GM18873 (cell line): ENCODE data around the gene UCP2.
"Not testable (repeated sequence)": the region's sequence is repeated elsewhere in the genome, so short reads cannot be mapped to it uniquely, and the experiment has no call there.

Source experiments
- ATAC-seq: cut with Tn5 transposase; IDR thresholded peaks from one replicate; pipeline ENCODE4 v1.9.1; 2021; ENCODE audit warnings: mild to moderate bottlenecking, moderate library complexity, moderate number of reproducible peaks; ENCODE audit not compliant: unreplicated experiment, low FRiP score

UCP2 gene

DNA sequence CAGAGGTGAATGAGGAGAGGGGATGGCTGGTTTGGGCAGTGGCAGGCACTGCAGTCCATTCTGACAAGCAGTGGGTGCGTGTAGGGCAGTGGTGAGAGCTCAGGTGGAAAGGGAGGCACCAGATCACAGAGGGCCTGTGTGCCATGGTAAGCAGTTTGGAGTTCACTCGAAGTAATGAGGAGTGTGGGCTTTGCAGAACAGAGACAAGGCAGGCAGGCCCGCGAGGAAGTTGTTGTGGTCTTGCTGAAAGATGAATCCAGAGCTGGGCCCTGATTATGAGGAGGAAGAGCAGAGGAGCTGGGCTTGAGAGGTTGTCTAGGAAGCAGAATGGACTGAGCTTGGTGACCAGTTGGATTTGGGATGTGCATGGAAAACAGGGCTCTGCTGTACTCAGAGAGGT, 33.4 kb downstream of the UCP2 start:
- no peak for ATAC-seq

DNA sequence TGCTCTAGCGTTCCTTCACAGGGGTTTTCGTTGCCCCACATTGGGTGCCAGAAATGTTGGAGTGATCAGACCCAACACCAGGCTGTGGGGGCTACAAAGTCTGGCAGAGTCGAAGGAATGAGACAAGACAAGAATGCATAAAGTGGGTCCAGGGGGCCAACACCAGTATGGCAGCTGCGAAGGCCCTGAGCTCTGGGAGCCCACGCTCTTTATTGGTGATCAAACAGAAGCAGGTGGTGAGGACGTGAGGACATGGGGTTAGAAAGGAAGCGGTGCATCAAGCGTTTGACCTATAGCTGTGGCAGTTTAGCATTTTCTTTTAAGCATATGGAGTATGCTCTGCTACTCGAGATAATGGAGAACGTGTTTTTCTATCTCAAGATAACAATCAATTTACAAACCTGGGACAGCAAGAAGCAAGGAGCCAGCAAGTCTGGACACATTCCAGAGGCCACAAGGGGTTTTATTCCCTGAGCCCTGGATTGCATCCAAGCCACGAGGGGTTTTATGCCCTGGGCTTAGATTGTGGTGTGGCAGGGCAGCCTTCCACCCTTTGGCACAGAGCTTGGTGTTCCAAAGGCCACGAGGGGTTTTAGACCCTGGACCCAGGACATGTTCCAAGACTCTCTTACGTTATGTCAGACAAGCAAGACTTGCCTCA, 35.7 kb downstream of the UCP2 start:
- no peak for ATAC-seq

DNA sequence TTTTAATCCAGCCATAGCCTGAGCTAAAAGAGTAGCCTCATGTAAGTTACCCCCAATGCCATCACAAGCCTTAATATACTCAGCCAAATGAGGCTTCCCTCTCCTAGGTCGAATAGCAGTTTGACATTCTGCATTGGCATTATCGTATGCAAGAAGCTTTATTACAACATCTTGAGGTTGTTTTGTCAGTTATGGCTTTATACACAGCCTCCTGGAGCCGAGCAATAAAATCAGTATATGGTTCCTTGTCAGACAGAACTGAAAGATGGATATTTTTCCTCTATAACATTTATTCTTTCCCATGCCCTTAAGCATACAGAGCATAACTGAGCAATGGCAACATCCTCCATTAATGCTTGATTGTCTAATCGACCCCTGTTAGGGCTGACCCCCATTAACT, 37.2 kb downstream of the UCP2 start:
- ATAC-seq: no peak

DNA sequence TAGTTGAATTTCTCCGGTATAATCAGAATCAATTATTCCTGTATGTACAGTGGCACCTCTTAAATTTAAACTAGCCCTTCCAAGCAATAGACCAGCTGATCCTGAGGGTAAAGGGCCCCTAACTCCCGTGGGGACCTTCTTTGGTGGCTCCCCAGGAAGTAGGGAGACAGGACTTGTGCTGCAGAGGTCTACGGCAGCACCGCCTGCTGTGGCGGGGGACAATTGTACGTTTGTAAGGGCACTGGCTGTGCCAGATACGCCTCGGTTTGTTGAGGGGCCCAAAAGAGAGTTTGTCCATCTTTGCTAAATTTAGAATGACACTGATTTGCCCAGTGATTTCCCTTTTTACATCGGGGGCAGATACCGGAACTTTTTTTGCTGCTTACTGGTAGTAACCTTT, 37.7 kb downstream of the UCP2 start:
- ATAC-seq: no peak

DNA sequence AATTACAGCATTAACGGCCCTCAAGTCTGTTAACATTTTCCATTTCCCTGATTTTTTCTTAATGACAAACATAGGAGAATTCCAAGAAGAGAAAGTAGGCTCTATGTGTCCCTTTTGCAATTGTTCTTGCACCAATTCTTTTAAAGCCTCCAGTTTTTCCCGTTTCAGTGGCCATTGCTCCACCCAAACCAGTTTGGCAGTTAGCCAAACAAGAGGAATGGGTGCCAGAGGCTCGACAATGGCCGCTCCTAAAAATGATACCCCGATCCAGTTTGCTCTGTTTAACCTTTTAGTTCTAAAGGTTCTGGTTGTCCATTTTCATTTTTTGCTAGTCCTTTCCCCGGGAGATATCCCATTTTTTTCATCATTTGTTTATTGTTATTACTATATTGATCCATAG, 38.6 kb downstream of the UCP2 start:
- no peak for ATAC-seq

DNA sequence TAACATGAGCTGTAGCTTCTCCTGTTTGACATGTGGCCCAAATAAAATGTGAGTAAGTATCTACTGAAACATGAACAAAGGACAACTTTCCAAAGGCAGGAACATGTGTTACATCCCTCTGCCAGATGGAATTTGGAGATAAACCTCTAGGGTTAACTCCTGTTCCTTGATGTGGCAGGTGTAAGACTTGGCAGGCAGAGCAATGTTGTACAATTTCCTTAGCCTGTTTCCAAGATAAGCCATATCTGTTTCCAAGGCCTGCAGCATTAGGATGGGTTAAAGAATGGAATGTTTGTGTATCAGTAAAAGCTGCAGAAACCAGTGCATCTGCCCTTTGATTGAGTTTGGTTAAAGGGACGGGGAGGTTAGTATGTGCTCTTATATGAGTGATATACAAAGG, 40.6 kb downstream of the UCP2 start:
- ATAC-seq: no peak

DNA sequence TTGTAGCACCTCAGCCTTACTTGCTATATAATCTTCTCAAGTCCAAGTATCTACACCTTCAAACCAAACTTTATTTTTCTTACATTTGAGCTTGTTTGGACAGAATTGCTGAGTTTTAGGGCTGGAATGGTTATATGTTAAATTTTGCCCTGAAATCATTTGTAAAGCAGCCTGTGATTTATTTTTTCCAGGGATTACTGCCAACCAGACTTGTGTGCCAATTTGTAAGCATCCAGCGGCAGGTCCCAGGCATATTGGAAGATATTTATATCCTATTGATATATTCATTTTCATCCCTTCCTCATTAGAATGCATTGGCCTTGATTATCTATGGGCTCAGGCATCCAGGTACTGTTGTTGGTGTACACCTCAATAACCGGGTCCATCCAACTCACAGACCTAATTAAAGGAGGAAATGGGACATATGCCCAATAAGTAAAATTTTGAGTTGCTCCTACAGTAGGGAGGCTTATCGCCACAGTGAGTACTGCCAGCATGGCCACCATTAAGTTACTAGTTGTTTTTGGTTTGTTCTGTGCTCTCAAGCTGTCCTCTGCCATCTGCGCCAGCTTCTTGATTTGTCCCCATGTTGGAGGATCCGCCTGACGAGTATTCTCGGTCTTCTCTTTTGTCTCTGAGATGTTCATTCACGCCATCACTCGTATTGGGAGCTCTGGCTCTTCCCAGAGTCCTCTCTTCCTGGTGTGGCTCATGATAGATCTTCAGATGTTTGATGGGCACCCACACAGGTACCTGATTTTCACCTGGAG, 41.7 kb downstream of the UCP2 start:
- no peak for ATAC-seq

DNA sequence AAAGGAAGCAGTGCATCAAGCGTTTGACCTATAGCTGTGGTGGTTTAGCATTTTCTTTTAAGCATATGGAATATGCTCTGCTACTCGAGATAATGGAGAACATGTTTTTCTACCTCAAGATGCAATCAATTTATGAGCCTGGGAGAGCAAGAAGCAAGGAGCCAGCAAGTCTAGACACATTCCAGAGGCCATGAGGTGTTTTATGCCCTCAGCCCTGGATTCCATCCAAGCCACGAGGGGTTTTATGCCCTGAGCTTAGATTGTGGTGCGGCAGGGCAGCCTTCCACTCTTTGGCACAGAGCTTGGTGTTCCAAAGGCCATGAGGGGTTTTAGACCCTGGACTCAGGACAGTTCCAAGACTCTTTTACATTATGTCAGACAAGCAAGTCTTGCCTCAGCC, 43.5 kb downstream of the UCP2 start:
- no peak for ATAC-seq

DNA sequence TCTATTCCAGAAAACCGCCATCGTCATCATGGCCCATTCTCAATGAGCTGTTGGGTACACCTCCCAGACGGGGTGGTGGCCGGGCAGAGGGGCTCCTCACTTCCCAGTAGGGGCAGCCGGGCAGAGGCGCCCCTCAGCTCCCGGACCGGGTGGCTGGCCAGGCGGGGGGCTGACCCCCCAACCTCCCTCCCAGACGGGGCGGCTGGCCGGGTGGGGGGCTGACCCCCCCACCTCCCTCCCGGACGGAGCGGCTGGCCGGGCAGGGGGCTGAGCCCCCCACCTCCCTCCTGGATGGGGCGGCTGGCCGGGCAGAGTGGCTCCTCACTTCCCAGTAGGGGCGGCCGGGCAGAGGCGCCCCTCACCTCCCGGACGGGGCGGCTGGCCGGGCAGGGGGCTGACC, 46.6 kb downstream of the UCP2 start:
- ATAC-seq: not testable (repeated sequence)

DNA sequence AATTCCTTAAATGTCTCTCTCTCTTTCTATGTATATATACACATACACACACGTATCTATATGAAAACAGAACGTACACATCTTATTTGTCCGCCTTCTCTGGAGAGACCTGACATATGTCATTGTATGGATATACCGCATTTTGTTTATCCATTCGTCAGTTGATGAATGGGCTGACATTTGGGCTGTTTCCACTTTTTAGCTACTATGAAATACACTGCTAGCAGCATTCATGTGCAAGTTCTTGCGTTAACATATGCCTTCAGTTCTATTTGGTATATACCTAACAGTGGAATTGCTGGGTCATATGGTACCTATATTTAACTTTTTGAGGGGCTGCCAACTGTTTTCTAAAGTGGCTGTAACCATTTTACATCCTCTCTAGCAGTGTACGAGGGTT, 49.9 kb downstream of the UCP2 start:
- ATAC-seq: no peak

DNA sequence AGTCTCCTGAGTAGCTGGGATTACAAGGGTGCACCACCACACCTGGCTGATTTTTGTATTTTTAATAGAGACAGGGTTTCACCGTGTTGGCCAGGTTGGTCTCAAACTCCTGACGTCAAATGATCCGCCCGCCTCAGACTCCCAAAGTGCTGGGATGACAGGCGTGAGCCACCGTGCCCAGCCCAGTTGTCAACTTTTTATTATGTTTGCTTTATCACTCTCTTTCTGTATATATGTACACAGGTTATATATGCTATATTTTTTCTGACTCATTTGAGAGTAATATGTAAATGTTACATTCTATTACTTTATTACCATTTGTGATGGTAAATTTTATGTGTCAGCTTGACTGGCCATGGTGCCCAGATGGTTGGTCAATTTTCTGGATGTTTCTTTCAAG, 50.7 kb downstream of the UCP2 start:
- no peak for ATAC-seq

DNA sequence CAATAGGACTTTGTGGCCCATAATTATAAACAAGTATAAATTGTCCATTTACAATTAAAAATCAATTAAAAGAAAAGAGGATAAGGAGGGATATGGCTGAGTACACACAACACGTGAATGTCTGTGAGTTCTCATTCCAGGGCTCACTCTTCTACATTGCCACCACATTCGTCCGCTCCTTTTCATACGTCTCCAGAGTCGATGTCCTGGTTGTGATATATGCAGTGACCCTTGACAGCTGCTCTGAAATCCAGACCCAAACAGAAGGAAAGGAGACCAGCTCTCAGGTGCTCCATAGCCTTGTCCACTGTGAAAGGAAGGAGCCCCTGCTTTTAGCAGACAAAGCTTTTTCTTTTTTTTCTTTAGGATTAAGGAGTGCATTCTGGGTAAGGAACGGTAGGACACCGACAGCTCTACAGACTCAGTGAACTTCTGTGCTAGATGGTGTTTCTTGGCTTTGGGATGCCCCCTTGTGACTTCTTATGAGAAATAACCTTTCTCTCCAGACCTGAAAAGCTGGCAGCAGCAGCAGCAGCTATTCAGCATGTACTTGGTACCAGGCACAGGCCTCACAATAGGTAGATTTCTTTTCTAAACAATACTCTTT, 51.5 kb downstream of the UCP2 start:
- ATAC-seq: no peak

DNA sequence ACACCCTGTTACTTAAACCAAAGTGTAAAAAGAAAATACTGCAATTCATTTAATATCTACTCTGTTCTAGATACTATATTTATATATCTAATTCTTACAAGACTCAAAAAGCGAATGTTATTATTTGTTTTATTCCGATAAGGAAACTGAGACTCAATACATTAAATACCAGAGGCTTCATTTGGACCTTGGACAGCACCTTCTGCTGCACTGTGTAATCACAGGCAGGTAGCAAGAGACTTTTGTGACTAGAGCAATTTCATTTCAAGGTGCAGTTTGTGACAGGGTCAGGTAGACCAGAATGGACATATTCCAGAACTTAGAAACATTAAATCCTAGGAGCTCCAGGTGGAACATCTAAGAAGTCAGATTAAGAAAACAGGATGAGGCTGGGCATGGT, 53.3 kb downstream of the UCP2 start:
- no peak for ATAC-seq
